H1 (cell line): ENCODE measurements around the gene NEUROG1.

ENCODE experiments used
- BACH1 ChIP-seq: IDR thresholded peaks from 2 replicates; pipeline ENCODE4 v1.6.1; 2012; ENCODE audit warnings: low read length, improper control_type of control experiment
- CHD2 ChIP-seq: IDR thresholded peaks from 2 replicates; pipeline ENCODE4 v1.6.1; 2012; ENCODE audit warnings: low read length, improper control_type of control experiment
- RXRA ChIP-seq: IDR thresholded peaks from 2 replicates; pipeline ENCODE4 v1.6.1; 2011; ENCODE audit warnings: low read depth, mild to moderate bottlenecking, low read length, moderate library complexity; ENCODE audit not compliant: insufficient read depth

- no peak for TF ChIP-seq RXRA
- TF ChIP-seq BACH1 = no peak
- TF ChIP-seq CHD2 = no peak
These were observed 11.1 kb upstream of the NEUROG1 start for GRCh38 chr5:135546912-135547311.
